C4-2B (cell line): ENCODE measurements around the gene DLX1.

Source experiments
- ZFX ChIP-seq: fragments of 450-650 bp; IDR thresholded peaks from 2 replicates; pipeline ENCODE4 v1.6.1; 2017
- TF ChIP-seq, protein P1 (sequence below): fragments of 450-650 bp; conservative IDR thresholded peaks from 2 replicates; pipeline ENCODE4 v1.5.1; 2017; ENCODE audit warnings: mild to moderate bottlenecking

DNA sequence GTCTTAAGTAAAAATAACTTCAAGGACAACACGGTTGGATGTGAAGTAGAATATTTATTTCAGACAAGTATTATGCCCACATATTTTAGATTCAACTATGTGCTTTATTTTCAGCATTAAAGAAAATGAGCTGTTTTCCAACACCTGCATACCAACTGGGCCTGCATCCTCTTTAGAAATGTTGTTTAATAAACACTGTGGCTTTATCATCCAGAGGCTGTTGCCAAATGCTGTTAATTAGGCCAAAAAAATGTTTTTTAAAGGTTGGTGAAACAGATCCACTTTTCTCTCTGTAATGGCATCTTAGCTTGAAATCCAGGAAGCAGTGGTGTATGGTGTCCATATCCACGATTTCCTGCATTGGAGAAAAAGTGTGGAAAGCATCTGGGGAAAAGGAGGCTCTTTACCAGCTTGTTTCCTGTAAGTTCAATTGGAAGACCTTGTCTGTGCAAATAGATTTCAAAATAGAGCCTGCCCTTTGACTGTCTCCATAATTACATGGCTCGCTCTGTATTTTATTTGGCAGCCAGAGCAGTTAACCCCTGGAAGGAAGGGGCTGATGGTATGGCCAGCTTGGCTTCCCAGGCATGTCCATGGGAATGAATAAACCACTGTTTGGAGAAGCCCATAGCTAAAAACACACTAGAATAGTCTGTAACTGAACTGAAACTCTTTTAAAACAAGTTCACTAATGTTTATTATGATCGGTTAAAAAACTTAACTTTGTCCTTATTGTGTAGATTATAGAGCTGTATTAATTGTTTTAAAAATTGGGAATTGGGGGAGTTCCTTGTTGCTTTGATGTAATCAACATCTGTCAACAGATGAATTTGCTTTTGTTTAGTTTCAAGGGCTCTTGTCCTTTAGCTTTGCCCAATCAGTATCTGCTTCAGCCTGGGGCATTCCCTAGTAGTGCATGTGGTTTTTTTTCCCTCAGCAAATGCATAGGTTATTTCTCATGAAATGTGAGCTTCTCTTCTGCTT, 33.0 kb upstream of the DLX1 start:
- TF ChIP-seq, protein P1, sequence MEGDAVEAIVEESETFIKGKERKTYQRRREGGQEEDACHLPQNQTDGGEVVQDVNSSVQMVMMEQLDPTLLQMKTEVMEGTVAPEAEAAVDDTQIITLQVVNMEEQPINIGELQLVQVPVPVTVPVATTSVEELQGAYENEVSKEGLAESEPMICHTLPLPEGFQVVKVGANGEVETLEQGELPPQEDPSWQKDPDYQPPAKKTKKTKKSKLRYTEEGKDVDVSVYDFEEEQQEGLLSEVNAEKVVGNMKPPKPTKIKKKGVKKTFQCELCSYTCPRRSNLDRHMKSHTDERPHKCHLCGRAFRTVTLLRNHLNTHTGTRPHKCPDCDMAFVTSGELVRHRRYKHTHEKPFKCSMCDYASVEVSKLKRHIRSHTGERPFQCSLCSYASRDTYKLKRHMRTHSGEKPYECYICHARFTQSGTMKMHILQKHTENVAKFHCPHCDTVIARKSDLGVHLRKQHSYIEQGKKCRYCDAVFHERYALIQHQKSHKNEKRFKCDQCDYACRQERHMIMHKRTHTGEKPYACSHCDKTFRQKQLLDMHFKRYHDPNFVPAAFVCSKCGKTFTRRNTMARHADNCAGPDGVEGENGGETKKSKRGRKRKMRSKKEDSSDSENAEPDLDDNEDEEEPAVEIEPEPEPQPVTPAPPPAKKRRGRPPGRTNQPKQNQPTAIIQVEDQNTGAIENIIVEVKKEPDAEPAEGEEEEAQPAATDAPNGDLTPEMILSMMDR: no peak
- no peak for TF ChIP-seq ZFX
